SU-DHL-6 (cell line): ENCODE results near the gene MTMR12.

Source experiments
- CTCF ChIP-seq: fragments of 200-600 bp; sonication (generic); IDR thresholded peaks from one replicate; pipeline ENCODE4 v1.5.1; 2017; ENCODE audit warnings: antibody characterized with exemption, mild to moderate bottlenecking, low read length, moderate library complexity; ENCODE audit not compliant: insufficient read depth, poor library complexity, severe bottlenecking
- EZH2phosphoT487 ChIP-seq: fragments of 200-600 bp; sonication (generic), shearing (Covaris generic); conservative IDR thresholded peaks from 2 replicates; pipeline ENCODE4 v1.6.1; 2018; ENCODE audit warnings: mild to moderate bottlenecking, antibody characterized with exemption, low read length, moderate library complexity, mixed read lengths

- TF ChIP-seq CTCF (no peak), EZH2phosphoT487 (no peak)
Observed at GRCh38 chr5:32320576-32320975, 7.8 kb upstream of the MTMR12 start.
